ENCODE measurements around the gene MSI2.

Gene MSI2

DNA sequence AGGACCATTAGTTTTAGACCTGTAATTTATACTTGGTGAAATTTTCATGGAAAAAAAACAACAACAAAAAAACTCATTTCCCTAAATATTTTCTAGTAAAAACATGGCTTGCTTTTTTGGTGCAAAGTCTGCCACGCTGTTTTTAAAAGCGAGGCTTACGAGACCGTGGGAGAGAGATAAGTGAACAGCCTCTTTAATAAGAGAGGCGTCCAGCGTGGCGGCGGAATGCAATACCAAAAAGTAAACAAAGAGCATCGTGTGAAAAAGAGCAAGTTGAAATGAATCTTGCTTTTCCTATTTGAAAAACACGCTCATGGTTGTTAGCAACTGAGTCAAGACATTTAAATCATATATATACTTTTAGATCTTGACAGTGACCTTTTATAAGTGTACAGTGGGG is 10.5 kb upstream of the MSI2 start:
- H4K8ac ChIP-seq (ENCODE audit: low read depth, low read length) = no peak overlapping the region
- no peak overlapping the region for H3K18ac ChIP-seq (ENCODE audit: low read length)
- no peak for DNase-seq
- peaks cover 0 to 2% of the 10 kb centered on the region in 2 experiments for H3K4me1 ChIP-seq (ENCODE audit: control insufficient read depth in 1 of 2, insufficient read depth in 2 of 2, low read length in 2 of 2)
- no peak overlapping the region for H3K27ac ChIP-seq (ENCODE audit: low read depth, low read length)
- WGBS (ENCODE audit: extremely low coverage, insufficient coverage, insufficient read length) = no CpG with 5 or more reads among the region's 10 CpGs
- H3K79me2 ChIP-seq (ENCODE audit: control insufficient read depth, insufficient read depth, low read length, poor library complexity) = no peaks in the 10 kb centered on the region
- H2BK12ac ChIP-seq (ENCODE audit: low read length) = no peak overlapping the region
- no peak overlapping the region for H3K4me3 ChIP-seq (ENCODE audit: low read depth, low read length)
- no peak overlapping the region for H2AK5ac ChIP-seq (ENCODE audit: low read length)
- H4K91ac ChIP-seq (ENCODE audit: low read depth, low read length) = no peak overlapping the region
- H4K12ac ChIP-seq (ENCODE audit: low read depth, low read length) = no peak overlapping the region
- no peak overlapping the region for H2AFZ ChIP-seq (ENCODE audit: insufficient read depth, low read length, poor library complexity)
- H3K79me1 ChIP-seq (ENCODE audit: low read length) = peaks cover 1% of the 10 kb centered on the region
- H3K9me3 ChIP-seq (ENCODE audit: insufficient read depth, low read depth, low read length) = no peaks in the 10 kb centered on the region
- no peak overlapping the region for H3K23ac ChIP-seq (ENCODE audit: low read length)
- no peak overlapping the region for H3K14ac ChIP-seq (ENCODE audit: low read length)
- no peak overlapping the region for H3K9ac ChIP-seq (ENCODE audit: low read length)
- no peak overlapping the region for H3K4ac ChIP-seq (ENCODE audit: low read depth, low read length)
- H2BK120ac ChIP-seq (ENCODE audit: insufficient read depth, low read length, poor library complexity) = no peak overlapping the region
- no peak overlapping the region for H3K4me2 ChIP-seq (ENCODE audit: low read length)
- no peaks in the 10 kb centered on the region for H3K27me3 ChIP-seq (ENCODE audit: insufficient read depth, low read length)
- H2BK5ac ChIP-seq (ENCODE audit: low read depth, low read length, poor library complexity) = no peak overlapping the region
- H3K36me3 ChIP-seq (ENCODE audit: control insufficient read depth in 1 of 2, insufficient read depth in 2 of 2, low read length in 2 of 2) = no peaks in the 10 kb centered on the region

DNA sequence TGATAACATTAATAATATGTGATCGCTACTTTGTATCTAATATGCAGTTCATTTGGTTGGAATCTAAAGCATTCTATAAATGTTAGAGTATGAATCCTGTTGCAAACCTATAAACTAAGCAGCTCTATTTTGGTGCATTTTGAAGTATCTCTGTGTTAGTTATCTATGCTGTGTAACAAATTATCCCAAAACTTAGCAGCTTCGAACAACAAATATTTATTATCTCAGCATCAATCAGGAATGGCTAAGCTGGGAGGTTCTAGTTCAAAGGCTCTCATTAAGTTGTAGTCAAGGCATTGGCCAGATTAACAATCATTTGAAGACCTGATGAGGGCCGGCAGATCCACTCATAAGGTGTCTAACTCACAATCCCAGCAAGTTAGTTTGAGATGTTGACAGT is 10.1 kb upstream of the MSI2 start:
- Histone ChIP-seq H2BK12ac (ENCODE audit: low read length) (no peak overlapping the region), H3K36me3 (ENCODE audit: control insufficient read depth in 1 of 2, insufficient read depth in 2 of 2, low read length in 2 of 2) (no peaks in the 10 kb centered on the region), H2BK5ac (ENCODE audit: low read depth, low read length, poor library complexity) (no peak overlapping the region), H3K14ac (ENCODE audit: low read length) (no peak overlapping the region), H3K27ac (ENCODE audit: low read depth, low read length) (no peak overlapping the region), H3K79me1 (ENCODE audit: low read length) (peaks cover 1% of the 10 kb centered on the region), H4K8ac (ENCODE audit: low read depth, low read length) (no peak overlapping the region), H3K4me1 (ENCODE audit: control insufficient read depth in 1 of 2, insufficient read depth in 2 of 2, low read length in 2 of 2) (peaks cover 0 to 2% of the 10 kb centered on the region in 2 experiments), H2AFZ (ENCODE audit: insufficient read depth, low read length, poor library complexity) (no peak overlapping the region), H2BK120ac (ENCODE audit: insufficient read depth, low read length, poor library complexity) (no peak overlapping the region), H3K9ac (ENCODE audit: low read length) (no peak overlapping the region), H2AK5ac (ENCODE audit: low read length) (peak overlapping the region; percentile 94), H3K4ac (ENCODE audit: low read depth, low read length) (no peak overlapping the region), H4K91ac (ENCODE audit: low read depth, low read length) (no peak overlapping the region), H3K4me2 (ENCODE audit: low read length) (no peak overlapping the region), H4K12ac (ENCODE audit: low read depth, low read length) (no peak overlapping the region), H3K23ac (ENCODE audit: low read length) (no peak overlapping the region), H3K18ac (ENCODE audit: low read length) (no peak overlapping the region), H3K79me2 (ENCODE audit: control insufficient read depth, insufficient read depth, low read length, poor library complexity) (no peaks in the 10 kb centered on the region), H3K27me3 (ENCODE audit: insufficient read depth, low read length) (no peaks in the 10 kb centered on the region), H3K9me3 (ENCODE audit: insufficient read depth, low read depth, low read length) (no peaks in the 10 kb centered on the region), H3K4me3 (ENCODE audit: low read depth, low read length) (no peak overlapping the region)
- no peak for DNase-seq
- WGBS (ENCODE audit: extremely low coverage, insufficient coverage, insufficient read length) = no CpG with 5 or more reads among the region's 3 CpGs

DNA sequence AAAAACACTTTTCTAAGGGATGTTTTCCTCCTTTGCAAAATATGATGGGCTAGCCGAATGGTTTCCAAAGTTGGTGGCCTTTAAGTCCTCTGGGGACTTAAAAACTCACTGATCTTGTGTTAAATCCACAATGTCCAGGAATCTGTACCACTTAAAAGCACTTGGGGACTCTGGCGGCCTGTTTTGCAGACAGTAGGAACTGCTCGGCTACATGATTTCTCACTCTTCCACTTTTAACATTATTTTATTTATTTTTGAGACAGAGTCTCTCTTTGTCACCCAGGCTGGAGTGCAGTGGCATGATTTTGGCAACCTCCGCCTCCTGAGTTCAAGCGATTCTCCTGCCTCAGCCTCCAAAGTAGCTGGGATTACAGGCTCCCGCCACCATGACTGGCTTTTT is 9.1 kb upstream of the MSI2 start:
- Histone ChIP-seq H2BK5ac (ENCODE audit: low read depth, low read length, poor library complexity) (no peak overlapping the region), H2AK5ac (ENCODE audit: low read length) (no peak overlapping the region), H2BK12ac (ENCODE audit: low read length) (no peak overlapping the region), H3K4me2 (ENCODE audit: low read length) (no peak overlapping the region), H2AFZ (ENCODE audit: insufficient read depth, low read length, poor library complexity) (no peak overlapping the region), H3K4ac (ENCODE audit: low read depth, low read length) (no peak overlapping the region), H3K36me3 (ENCODE audit: control insufficient read depth in 1 of 2, insufficient read depth in 2 of 2, low read length in 2 of 2) (no peaks in the 10 kb centered on the region), H4K8ac (ENCODE audit: low read depth, low read length) (no peak overlapping the region), H4K91ac (ENCODE audit: low read depth, low read length) (no peak overlapping the region), H3K23ac (ENCODE audit: low read length) (no peak overlapping the region), H3K79me2 (ENCODE audit: control insufficient read depth, insufficient read depth, low read length, poor library complexity) (no peaks in the 10 kb centered on the region), H2BK120ac (ENCODE audit: insufficient read depth, low read length, poor library complexity) (no peak overlapping the region), H3K9ac (ENCODE audit: low read length) (no peak overlapping the region), H3K4me3 (ENCODE audit: low read depth, low read length) (no peak overlapping the region), H3K4me1 (ENCODE audit: control insufficient read depth in 1 of 2, insufficient read depth in 2 of 2, low read length in 2 of 2) (peaks cover 0 to 2% of the 10 kb centered on the region in 2 experiments), H3K9me3 (ENCODE audit: insufficient read depth, low read depth, low read length) (no peaks in the 10 kb centered on the region), H3K27me3 (ENCODE audit: insufficient read depth, low read length) (no peaks in the 10 kb centered on the region), H3K18ac (ENCODE audit: low read length) (no peak overlapping the region), H3K79me1 (ENCODE audit: low read length) (peaks cover 1% of the 10 kb centered on the region), H4K12ac (ENCODE audit: low read depth, low read length) (no peak overlapping the region), H3K14ac (ENCODE audit: low read length) (no peak overlapping the region), H3K27ac (ENCODE audit: low read depth, low read length) (no peak overlapping the region)
- no CpG with 5 or more reads among the region's 6 CpGs for WGBS (ENCODE audit: extremely low coverage, insufficient coverage, insufficient read length)
- no peak for DNase-seq

DNA sequence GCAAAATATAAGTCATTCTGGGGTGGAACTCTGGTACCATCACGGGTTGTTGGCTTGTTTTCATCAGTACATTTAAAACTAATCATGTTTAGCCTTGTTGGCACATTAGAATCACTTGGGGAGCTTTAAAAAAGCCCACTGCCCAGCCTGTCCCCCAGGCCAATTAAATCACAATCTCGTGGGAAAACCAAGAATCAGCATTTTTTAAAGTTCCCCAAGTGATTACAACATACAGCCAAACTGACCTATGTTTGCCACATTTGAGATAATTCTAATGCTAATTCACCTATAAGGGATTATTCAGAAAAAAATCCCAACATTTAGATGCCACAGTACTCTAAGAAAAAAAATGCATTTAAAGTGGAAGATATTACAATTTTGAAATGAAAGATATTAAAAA is 8.4 kb upstream of the MSI2 start:
- Histone ChIP-seq H3K4me2 (ENCODE audit: low read length) (no peak overlapping the region), H4K8ac (ENCODE audit: low read depth, low read length) (no peak overlapping the region), H2AFZ (ENCODE audit: insufficient read depth, low read length, poor library complexity) (no peak overlapping the region), H4K91ac (ENCODE audit: low read depth, low read length) (no peak overlapping the region), H4K12ac (ENCODE audit: low read depth, low read length) (no peak overlapping the region), H2BK5ac (ENCODE audit: low read depth, low read length, poor library complexity) (no peak overlapping the region), H3K79me2 (ENCODE audit: control insufficient read depth, insufficient read depth, low read length, poor library complexity) (no peaks in the 10 kb centered on the region), H3K4me1 (ENCODE audit: control insufficient read depth in 1 of 2, insufficient read depth in 2 of 2, low read length in 2 of 2) (peaks cover 0 to 2% of the 10 kb centered on the region in 2 experiments), H3K23ac (ENCODE audit: low read length) (no peak overlapping the region), H2BK12ac (ENCODE audit: low read length) (no peak overlapping the region), H3K4ac (ENCODE audit: low read depth, low read length) (no peak overlapping the region), H3K79me1 (ENCODE audit: low read length) (peaks cover 1% of the 10 kb centered on the region), H3K4me3 (ENCODE audit: low read depth, low read length) (no peak overlapping the region), H3K14ac (ENCODE audit: low read length) (no peak overlapping the region), H3K9ac (ENCODE audit: low read length) (no peak overlapping the region), H2BK120ac (ENCODE audit: insufficient read depth, low read length, poor library complexity) (no peak overlapping the region), H3K18ac (ENCODE audit: low read length) (no peak overlapping the region), H3K27ac (ENCODE audit: low read depth, low read length) (no peak overlapping the region), H2AK5ac (ENCODE audit: low read length) (no peak overlapping the region), H3K9me3 (ENCODE audit: insufficient read depth, low read depth, low read length) (no peaks in the 10 kb centered on the region), H3K27me3 (ENCODE audit: insufficient read depth, low read length) (no peaks in the 10 kb centered on the region), H3K36me3 (ENCODE audit: control insufficient read depth in 1 of 2, insufficient read depth in 2 of 2, low read length in 2 of 2) (no peaks in the 10 kb centered on the region)
- DNase-seq = no peak
- WGBS (ENCODE audit: extremely low coverage, insufficient coverage, insufficient read length) = no CpG with 5 or more reads among the region's 2 CpGs
